GM23248 (cell line): ENCODE results near the gene ACAP3. TPM values are rescaled to one million over a fixed set of nuclear protein-coding genes. Genes with fewer than 3 reads are reported as not detected.

Experiments
- DNase-seq: peaks from one replicate; pipeline ENCODE4 v3.0.0-alpha.2; 2015
- H2AFZ ChIP-seq: fragments of 200-600 bp; sonication (generic); 2 replicates; pipeline ENCODE4 v1.6.1; 2016; ENCODE audit warnings: antibody characterized with exemption
- H3F3A ChIP-seq: fragments of 200-600 bp; sonication (generic); 2 replicates; pipeline ENCODE4 v1.6.1; 2016; ENCODE audit warnings: mild to moderate bottlenecking, antibody characterized with exemption, mixed run types; ENCODE audit not compliant: insufficient read depth
- H3K27ac ChIP-seq: fragments of 200-600 bp; sonication (generic); 2 replicates; pipeline ENCODE4 v1.5.1; 2016; ENCODE audit warnings: mild to moderate bottlenecking
- H3K27me3 ChIP-seq: fragments of 200-600 bp; sonication (generic); replicated peaks from 2 replicates; pipeline ENCODE4 v1.6.1; 2016; ENCODE audit warnings: mild to moderate bottlenecking; ENCODE audit not compliant: insufficient read depth
- H3K36me3 ChIP-seq: fragments of 200-600 bp; sonication (generic); 2 replicates; pipeline ENCODE4 v1.6.1; 2016; ENCODE audit warnings: low read depth, mild to moderate bottlenecking
- H3K4me1 ChIP-seq: fragments of 200-600 bp; sonication (generic); 2 replicates; pipeline ENCODE4 v1.6.1; 2016; ENCODE audit warnings: mild to moderate bottlenecking; ENCODE audit not compliant: insufficient read depth
- H3K4me2 ChIP-seq: fragments of 200-600 bp; sonication (generic); one replicate; pipeline ENCODE4 v1.6.1; 2016; ENCODE audit warnings: mild to moderate bottlenecking; ENCODE audit not compliant: unreplicated experiment
- H3K4me3 ChIP-seq: fragments of 200-600 bp; sonication (generic); 2 replicates; pipeline ENCODE4 v1.5.1; 2016; ENCODE audit warnings: mild to moderate bottlenecking
- H3K79me2 ChIP-seq: fragments of 200-600 bp; sonication (generic); 2 replicates; pipeline ENCODE4 v1.6.1; 2016; ENCODE audit warnings: mild to moderate bottlenecking; ENCODE audit not compliant: insufficient read depth
- H3K9ac ChIP-seq: fragments of 200-600 bp; sonication (generic); 2 replicates; pipeline ENCODE4 v1.6.1; 2016; ENCODE audit warnings: mild to moderate bottlenecking
- H3K9me2 ChIP-seq: fragments of 200-600 bp; sonication (generic); 2 replicates; pipeline ENCODE4 v1.6.1; 2016; ENCODE audit warnings: mixed run types, mild to moderate bottlenecking, moderate library complexity; ENCODE audit not compliant: insufficient read depth
- H3K9me3 ChIP-seq: fragments of 200-600 bp; sonication (generic); one replicate; pipeline ENCODE4 v1.6.1; 2017; ENCODE audit warnings: low read depth
- H4K20me1 ChIP-seq: fragments of 200-600 bp; sonication (generic); 2 replicates; pipeline ENCODE4 v1.6.0; 2016; ENCODE audit not compliant: insufficient read depth
- EZH2 ChIP-seq: fragments of 200-600 bp; sonication (generic); IDR thresholded peaks from 2 replicates; pipeline ENCODE4 v1.6.1; 2018; ENCODE audit warnings: antibody characterized with exemption, mild to moderate bottlenecking; ENCODE audit not compliant: insufficient read depth, poor library complexity, severe bottlenecking
- EZH2phosphoT487 ChIP-seq: fragments of 200-600 bp; sonication (generic); IDR thresholded peaks from 2 replicates; pipeline ENCODE4 v1.6.1; 2018; ENCODE audit warnings: antibody characterized with exemption, moderate library complexity, mild to moderate bottlenecking, low read depth; ENCODE audit not compliant: insufficient read depth
- WGBS, 2 experiments: methylation state at CpG; one replicate each; pipeline ENCODE4 v1.1.6; 2015 to 2017; ENCODE audit warnings: low lambda C conversion rate in 2 of 2, low coverage in 1 of 2; ENCODE audit errors: missing lambda C conversion rate in 2 of 2; 5-methylcytosine and 5-hydroxymethylcytosine counted together
- in situ Hi-C: fragments of 300-500 bp; cut with MboI; formaldehyde crosslinking; loops from 2 replicates; pipeline ENCODE4 v1.15.0; 2020
- polyA plus RNA-seq: library from polyadenylated mRNA; unstranded; fragments of >200 nt; fragmentation: Nextera tagmentation; extraction: Ambion mirVana; gene quantifications from 2 replicates; pipeline ENCODE4 v1.2.1, GENCODE V29; 2016
- total RNA-seq: library from RNA; depleted of rRNA; stranded (reverse); fragments of >200 nt; shearing (Covaris generic); gene quantifications from 2 replicates; pipeline ENCODE4 v1.2.3, GENCODE V29; 2014

The ACAP3 gene
- total and polyA plus RNA-seq, 2 experiments from 2014 or later: 11.8 to 68.0 TPM

- Histone ChIP-seq H3K9me3 (no peaks in the 10 kb centered on the region), H3K4me1 (peaks cover 22% of the 10 kb centered on the region), H3F3A (no peaks in the 10 kb centered on the region), H3K9me2 (no peaks in the 10 kb centered on the region), H3K27ac (no peak overlapping the region), H3K4me2 (no peak overlapping the region), H4K20me1 (no peaks in the 10 kb centered on the region), H3K27me3 (no peaks in the 10 kb centered on the region), H3K79me2 (peaks cover 45% of the 10 kb centered on the region), H3K9ac (no peak overlapping the region), H3K36me3 (no peaks in the 10 kb centered on the region), H2AFZ (no peak overlapping the region), H3K4me3 (no peak overlapping the region)
- no peak for DNase-seq
- 81 to 87% methylated on average over 23 to 31 of the region's 31 CpGs for WGBS, 2 experiments
- in situ Hi-C loops: no loop called here
- TF ChIP-seq EZH2 (no peak), EZH2phosphoT487 (no peak)
Observed at GRCh38 chr1:1302951-1303509, 4.7 kb downstream of the ACAP3 start.

GRCh38 chr1:1302006-1302430 is 5.7 kb downstream of the ACAP3 start:
- Histone ChIP-seq H3K79me2 (peaks cover 41% of the 10 kb centered on the region), H3K4me2 (no peak overlapping the region), H3K9ac (no peak overlapping the region), H3K27me3 (no peaks in the 10 kb centered on the region), H2AFZ (no peak overlapping the region), H3F3A (no peaks in the 10 kb centered on the region), H3K4me3 (no peak overlapping the region), H3K4me1 (peaks cover 22% of the 10 kb centered on the region), H3K36me3 (no peaks in the 10 kb centered on the region), H4K20me1 (no peaks in the 10 kb centered on the region), H3K9me3 (no peaks in the 10 kb centered on the region), H3K9me2 (no peaks in the 10 kb centered on the region), H3K27ac (no peak overlapping the region)
- no peak for TF ChIP-seq EZH2phosphoT487
- TF ChIP-seq EZH2: no peak
- in situ Hi-C loops: no loop called here
- 87 to 97% methylated on average over 7 to 8 of the region's 9 CpGs for WGBS, 2 experiments
- no peak for DNase-seq

GRCh38 chr1:1300352-1300739 is 7.4 kb downstream of the ACAP3 start:
- in situ Hi-C loops: no loop called here
- H2AFZ ChIP-seq: no peak overlapping the region
- 94 to 95% methylated on average over 11 to 12 of the region's 12 CpGs for WGBS, 2 experiments
- peaks cover 26% of the 10 kb centered on the region for H3K79me2 ChIP-seq
- no peaks in the 10 kb centered on the region for H3K9me2 ChIP-seq
- no peak overlapping the region for H3K4me3 ChIP-seq
- H3K9ac ChIP-seq: no peak overlapping the region
- no peaks in the 10 kb centered on the region for H4K20me1 ChIP-seq
- no peaks in the 10 kb centered on the region for H3K27me3 ChIP-seq
- H3K4me1 ChIP-seq: peaks cover 9% of the 10 kb centered on the region
- H3K4me2 ChIP-seq: no peak overlapping the region
- TF ChIP-seq EZH2 (no peak), EZH2phosphoT487 (no peak)
- no peak overlapping the region for H3K27ac ChIP-seq
- no peaks in the 10 kb centered on the region for H3F3A ChIP-seq
- no peaks in the 10 kb centered on the region for H3K9me3 ChIP-seq
- H3K36me3 ChIP-seq: no peaks in the 10 kb centered on the region
- no peak for DNase-seq

- peaks cover 21% of the 10 kb centered on the region for H3K79me2 ChIP-seq
- H3K27ac ChIP-seq: no peak overlapping the region
- H3F3A ChIP-seq: no peaks in the 10 kb centered on the region
- DNase-seq: no peak
- no peaks in the 10 kb centered on the region for H3K36me3 ChIP-seq
- H3K4me2 ChIP-seq: no peak overlapping the region
- H3K4me1 ChIP-seq: peaks cover 3% of the 10 kb centered on the region
- in situ Hi-C loops: no loop called here
- H3K27me3 ChIP-seq: no peaks in the 10 kb centered on the region
- no peak overlapping the region for H2AFZ ChIP-seq
- WGBS, 2 experiments: 91 to 97% methylated on average over 11 to 22 of the region's 22 CpGs
- H3K9me2 ChIP-seq: no peaks in the 10 kb centered on the region
- no peaks in the 10 kb centered on the region for H4K20me1 ChIP-seq
- H3K4me3 ChIP-seq: no peak overlapping the region
- no peaks in the 10 kb centered on the region for H3K9me3 ChIP-seq
- TF ChIP-seq EZH2phosphoT487 (no peak), EZH2 (no peak)
- H3K9ac ChIP-seq: no peak overlapping the region
Observed at GRCh38 chr1:1299686-1300351, 7.9 kb downstream of the ACAP3 start.
